Coronary artery (tissue), 2 donors: ENCODE data around the gene NRDC.

Experiments
- DNase-seq: peaks from one replicate; pipeline ENCODE4 v3.0.0-alpha.2; 2017; ENCODE audit warnings: low spot score
- H3K27ac ChIP-seq, 2 donors: fragments of 200-600 bp; sonication (generic); one replicate each; pipeline ENCODE4 v1.5.1; 2016 to 2019
- H3K4me3 ChIP-seq: fragments of 200-600 bp; sonication (generic); 2 replicates; pipeline ENCODE4 v1.5.1; 2016; ENCODE audit warnings: mild to moderate bottlenecking, moderate library complexity
- CTCF ChIP-seq: fragments of 200-600 bp; sonication (generic); IDR thresholded peaks from one replicate; pipeline ENCODE4 v1.5.1; 2019; ENCODE audit warnings: antibody characterized with exemption

NRDC gene

DNA sequence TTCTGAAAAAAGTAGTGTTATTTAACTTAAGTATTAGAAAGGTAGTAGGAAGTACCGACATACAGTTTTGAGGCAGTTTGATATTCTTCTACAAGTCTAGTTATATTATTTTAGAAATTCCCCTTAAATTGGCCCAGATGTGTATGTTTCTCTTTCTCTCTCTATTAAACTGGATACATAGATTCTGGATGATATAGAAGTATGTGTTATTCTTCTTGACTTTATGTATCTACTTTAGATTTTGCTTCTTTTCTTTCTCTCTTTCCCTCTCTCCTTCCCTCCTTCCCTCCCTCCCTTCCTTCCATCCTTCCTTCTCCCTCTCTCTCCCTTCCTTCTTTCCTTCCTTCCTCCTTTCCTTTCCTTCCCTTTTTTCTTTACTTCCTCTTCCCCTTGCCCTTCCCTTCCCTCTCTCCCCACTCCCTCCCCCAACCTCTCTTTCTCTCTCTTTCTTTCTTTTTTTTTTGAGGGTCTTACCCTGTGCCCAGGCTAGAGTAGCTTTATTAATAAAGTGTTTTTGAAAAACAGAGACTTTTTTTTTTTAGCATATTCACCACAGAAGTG lies 137.3 kb downstream of the NRDC start:
- no peak overlapping the region for H3K4me3 ChIP-seq
- no peak for DNase-seq
- TF ChIP-seq CTCF, result no peak
- H3K27ac ChIP-seq, result no peak overlapping the region

- TF ChIP-seq CTCF, result no peak
- H3K4me3 ChIP-seq, result no peak overlapping the region
- DNase-seq, result no peak
- H3K27ac ChIP-seq, result no peak overlapping the region
Measured at GRCh38 chr1:51740652-51741051, 137.9 kb downstream of the NRDC start.
